GM21447 (cell line): Measurements from ENCODE around the gene ZFP2.
"Not testable (repeated sequence)": the region's sequence is repeated elsewhere in the genome, so short reads cannot be mapped to it uniquely, and the experiment has no call there.

ENCODE experiments used
- ATAC-seq: cut with Tn5 transposase; IDR thresholded peaks from one replicate; pipeline ENCODE4 v1.9.1; 2021; ENCODE audit not compliant: unreplicated experiment

Gene ZFP2

DNA sequence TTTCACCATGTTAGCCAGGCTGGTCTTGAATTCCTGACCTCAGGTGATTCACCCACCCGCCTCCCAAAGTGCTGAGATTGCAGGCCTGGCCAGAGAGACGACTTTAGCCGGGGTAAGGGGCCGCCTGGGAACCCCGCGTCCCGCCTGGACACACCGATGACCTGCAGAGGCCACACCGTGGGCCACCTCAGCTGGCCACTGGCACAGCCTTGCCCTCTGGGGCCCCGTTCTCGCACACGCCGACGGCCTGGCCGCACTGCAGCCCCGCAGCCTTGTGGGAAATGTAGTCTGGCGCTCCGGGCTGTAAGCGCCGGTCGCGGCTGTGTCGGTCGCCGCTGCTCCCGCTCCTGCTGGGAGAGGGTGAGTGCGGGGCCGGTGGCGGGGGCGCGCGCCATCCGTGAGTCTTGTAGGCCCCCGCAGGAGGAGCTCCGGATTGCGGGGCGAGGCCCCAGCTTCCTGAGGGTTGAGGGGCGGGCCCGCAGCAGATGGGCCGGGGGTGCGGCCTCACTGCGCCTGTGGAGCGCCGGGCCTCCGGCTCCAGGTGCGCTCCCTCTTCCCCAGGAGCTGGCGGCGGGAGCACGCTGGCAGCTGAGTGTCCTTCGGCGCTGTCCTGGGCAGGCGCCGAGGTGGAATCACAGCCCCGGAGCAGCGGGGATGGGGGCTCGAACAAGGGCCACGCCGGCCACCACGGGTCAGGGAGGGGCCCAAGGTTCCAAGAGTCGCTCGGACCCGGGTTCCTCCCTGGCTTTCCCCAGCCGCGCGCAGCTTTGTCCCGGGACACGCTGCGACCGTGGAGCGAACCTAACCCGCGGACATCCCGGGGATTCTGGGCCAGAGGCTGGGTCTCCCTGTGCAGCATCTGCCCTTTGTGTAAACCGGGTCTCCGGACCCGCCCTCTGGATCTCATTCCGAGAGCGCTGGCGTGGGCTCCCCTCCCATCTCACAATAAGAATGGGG, at the start of gene ZFP2:
Gene ZFP2 (plus strand): TSS at position 299 of the 957 bp plus-strand sequence. CDS start 35,401 bp downstream, outside the sequence.
- no peak for ATAC-seq

DNA sequence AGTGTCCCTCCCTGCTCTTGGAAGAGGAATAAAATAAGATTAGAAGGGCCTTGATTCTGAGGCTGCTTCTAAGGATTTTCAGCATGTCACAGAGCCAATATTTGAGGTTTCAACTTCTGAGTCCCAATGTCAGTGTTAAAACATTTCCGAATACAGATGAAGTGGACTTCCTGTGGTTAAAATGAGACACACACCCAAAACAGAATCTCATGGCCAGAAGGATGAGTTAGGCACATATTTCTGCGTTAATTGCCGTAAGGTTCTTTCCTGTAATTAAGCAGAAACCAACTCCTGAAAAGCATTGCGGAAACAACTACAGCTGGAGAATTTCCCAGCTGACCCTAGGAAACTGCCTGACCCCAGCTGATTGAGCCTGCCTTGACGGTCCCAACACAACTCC, 46.4 kb upstream of the ZFP2 start:
- ATAC-seq = no peak

DNA sequence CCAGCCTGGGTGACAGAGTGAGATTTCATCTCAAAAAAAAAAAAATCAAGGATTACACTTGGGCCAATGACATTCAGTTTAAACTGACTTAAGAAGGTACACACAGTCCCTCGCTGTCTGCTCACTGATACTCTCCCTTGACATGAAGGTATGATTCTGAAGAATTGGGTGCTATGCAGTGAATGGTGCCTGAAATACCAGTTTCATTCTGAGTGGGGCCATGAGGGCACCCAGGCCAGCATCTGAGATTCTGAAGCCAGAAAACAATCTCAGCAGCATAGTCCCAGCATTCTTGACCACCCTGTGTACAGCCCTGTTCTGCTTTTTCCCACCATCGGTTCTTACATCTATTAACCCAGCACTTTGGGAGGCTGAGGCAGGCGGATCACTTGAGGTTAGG, 43.8 kb upstream of the ZFP2 start:
- ATAC-seq = no peak

DNA sequence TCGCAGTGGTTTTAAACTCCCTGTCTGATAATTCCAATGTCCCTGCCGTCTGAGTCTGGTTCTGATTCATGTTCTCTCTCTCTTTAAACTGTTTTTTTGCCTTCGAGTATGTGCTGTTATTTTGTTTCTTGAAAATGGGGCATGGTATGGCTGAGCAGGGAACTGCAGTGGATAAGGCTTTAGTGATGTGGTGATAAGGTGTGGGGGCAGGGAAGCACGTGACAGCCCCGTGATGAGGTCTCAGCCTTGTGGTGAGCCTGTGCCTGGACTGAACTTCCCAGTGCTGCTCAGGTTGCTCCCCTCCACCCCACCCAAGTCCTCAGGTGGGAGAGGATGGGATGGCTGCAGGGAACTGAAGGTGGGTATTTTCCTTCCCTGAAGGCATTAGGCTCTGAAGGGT, 41.4 kb upstream of the ZFP2 start:
- ATAC-seq = no peak

DNA sequence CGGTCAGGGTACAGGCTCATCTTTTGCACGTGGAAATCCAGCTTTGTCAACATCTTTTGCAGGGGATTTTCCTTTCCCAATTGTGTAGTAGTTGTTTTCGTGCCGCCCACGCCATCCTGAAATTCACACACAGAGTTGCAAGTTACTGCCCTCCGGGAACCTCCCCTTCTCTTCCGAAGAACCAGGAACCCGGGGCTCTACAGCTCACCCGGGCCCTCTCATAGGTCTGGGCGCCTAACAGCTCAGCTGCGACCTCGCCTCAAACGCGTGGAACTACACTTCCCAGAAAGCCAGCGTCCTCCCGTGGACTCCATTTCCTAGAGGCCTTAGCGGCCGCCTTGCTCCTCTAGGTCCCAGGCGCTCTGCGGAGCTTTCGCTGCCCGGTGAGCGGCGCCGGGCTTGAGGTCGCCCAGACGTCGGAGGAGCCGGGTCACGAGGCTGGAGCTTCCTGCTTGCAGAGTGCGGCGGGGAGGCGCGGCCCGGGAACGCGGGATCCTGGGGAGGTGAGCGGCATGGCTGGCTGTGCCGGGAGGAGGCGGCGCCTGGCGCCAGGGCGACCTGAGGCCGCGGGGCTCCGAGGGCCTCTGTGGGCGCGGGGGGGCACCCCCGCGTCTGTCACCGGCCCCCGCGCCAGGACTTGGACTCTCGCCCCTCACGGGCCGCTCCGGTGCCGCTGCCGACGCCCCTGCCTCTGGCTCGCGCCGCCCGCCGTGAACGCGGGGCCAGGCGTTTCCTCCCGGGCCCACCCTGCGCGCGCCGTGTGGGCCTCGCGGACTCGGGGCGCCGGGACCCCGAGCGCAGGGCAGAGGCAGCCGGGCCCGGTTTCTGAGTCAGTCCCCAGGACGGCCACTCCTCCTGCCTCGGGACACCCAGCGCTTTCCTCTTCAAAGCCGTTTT, 35.8 kb upstream of the ZFP2 start, which contains the start of gene ZNF354B:
Gene ZNF354B (plus strand): TSS at position 329 of the 897 bp plus-strand sequence. CDS start 1,095 bp downstream, outside the sequence.
- ATAC-seq = peak; percentile 98

DNA sequence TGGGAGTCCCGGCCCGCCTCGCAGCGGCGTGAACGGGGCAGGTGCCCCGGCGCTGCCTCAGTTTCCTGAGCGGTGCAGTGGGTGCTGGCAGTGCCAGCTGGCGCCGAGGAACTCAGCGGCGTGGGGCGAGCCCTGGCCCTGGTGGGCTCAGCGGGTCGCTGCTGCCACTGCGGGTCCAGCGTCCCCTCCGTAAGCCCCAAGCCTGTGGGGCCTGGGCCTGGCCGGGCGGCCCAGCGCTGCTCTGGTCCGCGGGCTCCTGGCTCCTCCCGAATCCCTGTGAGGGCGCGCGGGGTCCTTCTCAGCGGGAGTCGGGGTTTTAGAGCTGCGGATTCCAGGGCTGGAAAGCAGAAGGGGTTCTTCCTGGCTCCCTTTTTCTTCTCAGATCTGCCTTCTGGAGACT, 35.1 kb upstream of the ZFP2 start:
- peak; percentile 6 for ATAC-seq

DNA sequence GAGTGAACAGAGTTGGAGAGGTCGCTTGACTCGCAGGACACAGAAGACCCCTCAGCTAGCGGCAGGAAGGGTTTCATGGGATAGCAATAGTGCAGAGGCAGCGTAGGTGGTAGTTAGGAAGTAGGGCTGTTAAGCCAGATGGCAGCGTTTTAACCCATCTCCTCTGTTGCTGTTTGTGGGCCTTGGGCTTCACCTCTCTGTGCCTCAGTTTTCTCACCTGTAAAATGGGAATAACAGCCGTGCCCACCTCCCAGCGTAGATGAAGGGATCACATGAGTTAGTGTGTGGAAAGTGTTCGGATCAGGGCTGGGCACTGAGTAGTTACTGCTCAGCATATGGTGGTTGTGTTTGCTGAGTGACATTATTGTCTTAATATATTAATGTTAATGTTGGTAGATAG, 34.1 kb upstream of the ZFP2 start:
- ATAC-seq = no peak

DNA sequence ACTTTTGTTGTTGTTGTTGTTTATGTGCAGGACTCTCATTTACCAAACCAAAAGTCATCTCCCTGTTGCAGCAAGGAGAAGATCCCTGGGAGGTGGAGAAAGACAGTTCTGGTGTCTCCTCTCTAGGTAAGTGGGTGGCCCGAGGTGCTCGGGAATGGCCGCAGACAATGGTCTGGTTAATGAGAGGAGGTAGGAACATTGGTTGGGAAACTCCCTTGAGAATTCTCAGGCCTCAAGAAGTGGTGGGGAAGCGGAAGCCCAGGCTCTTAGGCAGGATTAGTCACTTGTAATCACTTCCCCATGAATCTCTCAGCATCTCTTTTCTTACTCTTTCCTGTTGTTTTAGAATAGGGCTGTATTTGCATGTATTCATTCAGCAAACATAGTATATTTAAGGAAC, 28.8 kb upstream of the ZFP2 start:
- no peak for ATAC-seq

DNA sequence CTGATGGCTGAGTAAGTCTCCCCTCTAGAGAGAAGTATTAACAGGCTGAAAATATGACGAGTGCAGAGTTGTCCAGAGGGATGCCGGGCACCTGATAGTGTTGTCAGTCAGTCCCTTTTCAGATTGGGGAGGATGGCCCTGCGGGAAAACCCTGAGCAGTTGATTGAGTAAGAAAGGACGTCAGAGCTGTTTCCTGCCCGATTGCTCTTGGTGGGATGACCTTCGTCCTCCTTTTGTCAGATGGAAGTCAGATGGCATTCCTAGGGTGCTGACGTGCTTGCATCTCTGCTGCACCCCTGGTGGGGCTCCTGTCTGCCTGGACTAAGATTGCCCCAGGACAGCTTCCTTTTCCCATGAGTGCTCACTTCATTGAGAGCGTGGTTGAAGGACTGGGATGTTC, 26.1 kb upstream of the ZFP2 start:
- ATAC-seq = no peak

DNA sequence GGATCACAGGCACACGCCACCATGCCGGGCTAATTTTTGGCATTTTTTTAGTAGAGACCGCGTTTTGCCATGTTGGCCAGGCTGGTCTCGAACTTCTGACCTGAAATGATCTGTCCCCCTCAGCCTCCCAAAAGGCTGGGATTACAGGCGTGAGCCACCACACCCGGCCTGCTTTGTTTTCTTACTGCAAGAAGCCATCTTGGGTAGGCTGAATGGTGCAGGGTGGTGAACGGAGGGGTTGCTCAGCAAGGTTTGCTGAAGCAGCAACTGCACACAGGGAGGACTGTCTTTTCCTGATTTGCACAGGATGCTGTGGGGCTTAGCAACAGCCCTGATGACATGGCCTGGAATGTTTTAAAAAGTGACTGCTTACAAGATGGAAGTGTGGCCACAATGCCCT, 25.3 kb upstream of the ZFP2 start:
- ATAC-seq = no peak

DNA sequence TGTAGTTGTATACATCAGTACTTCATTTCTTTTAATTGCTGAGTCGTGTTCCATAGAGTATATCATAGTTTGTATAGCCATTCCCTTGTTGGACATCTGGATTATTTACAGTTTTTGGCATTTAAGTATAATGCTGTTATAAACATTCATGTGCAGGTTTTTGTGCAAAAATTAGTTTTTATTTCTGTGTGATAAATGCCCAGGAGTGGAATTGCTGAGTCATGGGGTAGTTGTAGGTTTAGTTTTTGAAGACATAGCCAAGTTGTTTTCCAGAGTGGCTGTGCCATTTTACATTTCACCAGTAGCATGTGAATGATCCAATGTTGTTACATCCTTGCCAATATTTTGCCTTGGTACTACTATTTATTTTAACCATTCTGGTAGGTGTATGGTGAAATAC, 23.4 kb upstream of the ZFP2 start:
- ATAC-seq = no peak

DNA sequence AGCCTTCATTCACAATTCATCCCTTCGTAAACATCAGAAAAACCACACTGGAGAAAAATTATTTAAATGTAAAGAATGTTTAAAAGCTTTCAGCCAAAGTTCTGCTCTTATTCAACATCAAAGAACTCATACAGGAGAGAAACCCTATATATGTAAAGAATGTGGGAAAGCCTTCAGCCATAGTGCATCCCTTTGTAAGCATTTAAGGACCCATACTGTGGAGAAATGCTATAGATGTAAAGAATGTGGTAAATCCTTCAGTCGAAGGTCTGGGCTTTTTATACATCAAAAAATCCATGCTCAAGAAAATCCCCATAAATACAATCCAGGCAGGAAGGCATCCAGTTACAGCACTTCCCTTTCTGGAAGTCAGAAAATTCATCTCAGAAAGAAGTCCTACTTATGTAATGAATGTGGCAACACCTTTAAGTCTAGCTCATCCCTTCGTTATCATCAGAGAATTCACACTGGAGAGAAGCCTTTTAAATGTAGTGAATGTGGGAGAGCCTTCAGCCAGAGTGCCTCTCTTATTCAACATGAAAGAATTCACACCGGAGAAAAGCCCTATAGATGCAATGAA, 12.5 kb upstream of the ZFP2 start:
- not testable (repeated sequence) for ATAC-seq

DNA sequence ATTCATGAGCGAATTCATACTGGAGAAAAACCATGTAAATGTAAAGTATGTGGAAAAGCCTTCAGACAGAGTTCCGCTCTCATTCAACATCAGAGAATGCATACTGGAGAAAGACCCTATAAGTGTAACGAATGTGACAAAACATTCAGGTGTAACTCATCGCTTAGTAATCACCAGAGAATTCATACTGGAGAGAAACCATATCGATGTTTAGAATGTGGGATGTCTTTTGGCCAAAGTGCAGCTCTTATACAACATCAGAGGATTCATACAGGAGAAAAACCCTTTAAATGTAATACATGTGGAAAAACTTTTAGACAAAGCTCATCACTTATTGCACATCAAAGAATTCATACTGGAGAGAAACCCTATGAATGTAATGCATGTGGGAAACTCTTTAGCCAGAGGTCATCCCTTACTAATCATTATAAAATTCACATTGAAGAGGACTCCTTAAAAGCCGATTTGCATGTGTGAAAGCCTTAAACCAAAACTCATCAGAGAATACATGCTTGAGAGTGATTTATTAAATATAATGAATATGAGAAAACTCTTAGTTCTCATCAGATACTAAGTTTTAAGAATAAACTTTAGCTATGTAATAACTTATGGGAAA, 11.8 kb upstream of the ZFP2 start:
- ATAC-seq = no peak

DNA sequence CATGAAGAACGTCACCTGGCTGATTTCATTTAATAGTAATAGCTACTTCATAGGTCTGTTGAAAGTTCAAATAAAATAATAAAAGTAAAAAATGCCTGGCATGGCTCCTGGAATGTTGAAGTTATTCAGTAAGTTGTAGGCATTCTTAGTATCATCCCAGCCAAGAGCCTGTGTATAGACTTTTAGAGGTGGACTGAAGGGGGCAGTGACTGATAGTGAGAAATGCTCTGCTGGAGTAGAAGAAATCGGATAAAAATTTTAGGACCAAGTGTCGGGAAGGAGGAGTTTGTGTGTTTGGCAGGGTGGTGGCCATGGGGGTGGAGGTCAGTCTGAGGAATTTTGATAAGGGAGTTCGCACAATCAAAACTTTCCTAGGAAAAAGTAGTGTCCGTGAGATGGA, 3.6 kb downstream of the ZFP2 start:
- ATAC-seq = no peak

DNA sequence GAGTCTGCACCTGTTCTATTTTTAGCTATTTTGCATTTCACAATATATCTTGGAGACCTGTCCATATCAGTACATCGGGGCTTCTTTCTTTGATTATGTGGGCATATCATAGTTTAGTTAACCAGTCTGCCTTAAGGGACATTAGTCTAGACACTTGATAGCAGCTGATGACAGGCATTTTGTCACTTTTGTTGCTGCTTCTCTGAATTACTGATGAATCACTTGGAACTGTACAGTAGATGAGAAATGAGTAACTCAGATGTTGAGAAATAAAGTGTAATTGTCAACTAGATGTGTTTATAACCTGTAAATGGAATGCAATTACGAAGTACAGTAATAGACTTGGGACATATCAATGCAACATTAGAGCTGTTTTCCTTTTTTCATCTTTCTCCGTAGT, 7.1 kb downstream of the ZFP2 start:
- no peak for ATAC-seq

DNA sequence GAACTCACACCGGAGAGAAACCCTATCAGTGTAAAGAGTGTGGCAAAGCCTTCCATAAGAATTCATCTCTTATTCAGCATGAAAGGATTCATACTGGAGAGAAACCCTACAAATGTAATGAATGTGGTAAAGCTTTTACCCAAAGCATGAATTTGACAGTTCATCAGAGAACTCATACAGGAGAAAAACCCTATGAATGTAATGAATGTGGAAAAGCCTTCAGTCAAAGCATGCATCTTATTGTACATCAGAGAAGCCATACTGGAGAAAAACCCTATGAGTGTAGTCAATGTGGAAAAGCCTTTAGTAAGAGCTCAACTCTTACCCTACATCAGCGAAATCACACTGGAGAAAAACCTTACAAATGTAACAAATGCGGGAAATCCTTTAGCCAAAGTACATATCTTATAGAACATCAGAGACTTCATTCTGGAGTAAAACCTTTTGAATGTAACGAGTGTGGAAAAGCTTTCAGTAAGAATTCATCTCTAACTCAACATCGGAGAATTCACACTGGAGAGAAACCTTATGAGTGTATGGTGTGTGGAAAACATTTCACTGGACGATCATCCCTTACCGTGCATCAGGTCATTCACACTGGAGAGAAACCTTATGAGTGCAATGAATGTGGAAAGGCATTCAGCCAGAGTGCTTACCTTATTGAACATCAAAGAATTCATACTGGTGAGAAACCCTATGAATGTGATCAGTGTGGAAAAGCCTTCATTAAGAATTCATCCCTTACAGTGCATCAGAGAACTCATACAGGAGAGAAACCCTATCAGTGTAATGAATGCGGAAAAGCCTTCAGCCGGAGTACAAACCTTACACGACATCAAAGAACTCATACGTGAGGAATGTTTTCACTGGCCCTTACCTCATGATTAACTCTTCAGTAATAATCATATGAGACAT, 36.4 kb downstream of the ZFP2 start:
- ATAC-seq = no peak

DNA sequence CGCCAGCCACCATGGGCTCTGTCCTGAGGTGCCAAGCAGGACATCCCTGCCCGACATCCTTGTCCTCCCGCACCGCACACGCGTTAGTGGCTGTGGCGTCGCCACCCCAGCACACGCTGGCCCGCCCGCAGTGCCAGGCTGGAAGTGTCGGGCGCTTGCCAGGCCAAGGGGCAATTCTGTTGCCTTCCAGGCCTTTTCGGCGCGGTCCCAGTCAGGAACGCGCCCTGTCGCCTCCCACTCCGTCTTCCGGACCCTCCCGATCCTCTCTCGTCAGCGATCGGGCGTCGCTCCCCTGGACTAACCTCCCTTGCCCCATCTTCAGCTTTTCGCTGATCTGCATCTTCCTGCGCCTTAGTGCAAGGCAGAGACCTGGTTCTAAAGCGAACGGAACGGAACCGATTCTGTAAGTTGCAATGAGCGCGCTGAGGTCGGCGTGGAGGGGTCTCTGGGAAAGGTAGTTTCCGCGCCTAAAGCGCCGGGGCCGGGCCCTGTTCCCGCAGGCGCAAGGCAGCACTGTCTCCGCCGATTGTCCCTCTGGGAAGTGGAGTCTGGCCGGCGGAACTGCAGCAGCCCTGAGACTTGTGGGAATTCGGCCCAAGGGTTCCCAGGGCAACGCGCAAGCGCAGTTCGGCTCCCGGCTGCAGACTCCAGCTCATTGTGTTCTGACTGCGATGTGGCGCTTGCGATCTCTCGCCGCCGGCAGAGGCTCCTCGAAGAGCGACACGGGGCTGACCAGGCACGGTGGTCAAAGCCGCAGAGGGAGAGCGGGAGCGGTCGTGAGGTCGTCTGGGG, 45.1 kb downstream of the ZFP2 start, which contains the start of gene ZNF454:
Gene ZNF454 (plus strand): TSS at position 630 of the 792 bp plus-strand sequence. CDS start 1,594 bp downstream, outside the sequence.
- no peak for ATAC-seq

DNA sequence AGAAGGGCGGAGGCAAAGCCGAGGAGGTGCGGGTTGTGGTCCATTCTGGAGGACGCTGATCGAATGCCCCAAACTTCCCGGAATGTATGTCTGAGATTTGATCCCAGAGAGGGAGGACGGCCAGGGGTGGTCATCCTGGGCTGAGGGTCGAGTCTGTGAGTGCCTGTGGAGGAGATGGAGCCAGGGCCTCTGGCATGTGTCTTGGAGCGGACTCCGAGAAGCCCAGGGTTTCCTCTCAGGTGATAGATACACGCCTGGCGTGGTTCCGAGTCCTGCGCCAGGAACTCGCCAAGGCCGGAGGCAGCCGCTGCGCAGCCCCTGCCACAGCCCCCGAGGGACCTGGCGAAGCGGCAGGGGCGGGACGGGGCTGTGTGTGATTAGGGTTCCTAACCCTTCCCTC, 45.6 kb downstream of the ZFP2 start:
- ATAC-seq = no peak
